H1 (cell line): Measurements from ENCODE around the gene URAD. TPM values are rescaled to one million over a fixed set of nuclear protein-coding genes. Genes with fewer than 3 reads are reported as not detected.

ENCODE experiments used
- BRCA1 ChIP-seq: IDR thresholded peaks from 2 replicates; pipeline ENCODE4 v1.6.1; 2012; ENCODE audit warnings: low read depth, low read length, improper control_type of control experiment
- JUND ChIP-seq: IDR thresholded peaks from 2 replicates; pipeline ENCODE4 v1.6.1; 2011; ENCODE audit warnings: mild to moderate bottlenecking, improper control_type of control experiment, low read length
- NANOG ChIP-seq: IDR thresholded peaks from 2 replicates; pipeline ENCODE4 v1.6.1; 2011; ENCODE audit warnings: low read length, low read depth, mild to moderate bottlenecking, inconsistent platforms; ENCODE audit not compliant: insufficient read depth, poor library complexity, severe bottlenecking
- TBP ChIP-seq: IDR thresholded peaks from 2 replicates; pipeline ENCODE4 v1.6.1; 2011; ENCODE audit warnings: low read depth, low read length, improper control_type of control experiment
- TEAD4 ChIP-seq: IDR thresholded peaks from 2 replicates; pipeline ENCODE4 v1.6.1; 2012; ENCODE audit warnings: low read depth, low read length, inconsistent platforms, mixed read lengths
- USF2 ChIP-seq: IDR thresholded peaks from 2 replicates; pipeline ENCODE4 v1.6.1; 2011; ENCODE audit warnings: low read length, improper control_type of control experiment
- polyA plus RNA-seq, 7 experiments: library from polyadenylated mRNA; depleted of rRNA in 3 of 7; stranded (reverse) in 5 of 7; unstranded in 2 of 7; fragments of >200 nt in 5 of 7; fragments of 200-250 nt in 2 of 7; gene quantifications; 1 replicate in 5 of 7; 2 replicates in 1 of 7; 4 replicates in 1 of 7; pipeline versions ENCODE4 v1.2.1 to v1.2.3, GENCODE V29; 2011 to 2013; ENCODE audit warnings: missing spikeins in 2 of 7, mixed read lengths in 2 of 7
- total RNA-seq: library from RNA; stranded (reverse); fragmentation: NEBNext Ultra II Directional; extraction: Animal tissue kit (Norgen Biotek cat#: 25700); gene quantifications from 2 replicates; pipeline ENCODE4 v1.2.1, GENCODE V29; 2021
- TF ChIP-seq, protein P1 (sequence below): IDR thresholded peaks from 2 replicates; pipeline ENCODE4 v1.6.1; 2011; ENCODE audit warnings: low read depth, mild to moderate bottlenecking, low read length; ENCODE audit not compliant: insufficient read depth
- TF ChIP-seq, protein P2 (sequence below): fragments of 300-600 bp; sonication (generic); IDR thresholded peaks from 2 replicates; pipeline ENCODE4 v1.7.1; 2012; ENCODE audit warnings: low read length, moderate library complexity, mild to moderate bottlenecking, inconsistent platforms; ENCODE audit not compliant: insufficient replicate concordance

The URAD gene
- total and polyA plus RNA-seq, 2 of the 8 experiments (the other 6 are each of a cell fraction or from before 2014, with no cell fraction given) = not detected

GRCh38 chr13:27965740-27966640 is 22.5 kb downstream of the URAD start (continued):
- TF ChIP-seq, protein P1, sequence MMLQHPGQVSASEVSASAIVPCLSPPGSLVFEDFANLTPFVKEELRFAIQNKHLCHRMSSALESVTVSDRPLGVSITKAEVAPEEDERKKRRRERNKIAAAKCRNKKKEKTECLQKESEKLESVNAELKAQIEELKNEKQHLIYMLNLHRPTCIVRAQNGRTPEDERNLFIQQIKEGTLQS = no peak
- TF ChIP-seq TEAD4 (no peak; the same call in 1 of the 2 replicates), NANOG (peak; percentile 100), USF2 (no peak), JUND (no peak), TBP (no peak), BRCA1 (no peak)
- TF ChIP-seq, protein P2, sequence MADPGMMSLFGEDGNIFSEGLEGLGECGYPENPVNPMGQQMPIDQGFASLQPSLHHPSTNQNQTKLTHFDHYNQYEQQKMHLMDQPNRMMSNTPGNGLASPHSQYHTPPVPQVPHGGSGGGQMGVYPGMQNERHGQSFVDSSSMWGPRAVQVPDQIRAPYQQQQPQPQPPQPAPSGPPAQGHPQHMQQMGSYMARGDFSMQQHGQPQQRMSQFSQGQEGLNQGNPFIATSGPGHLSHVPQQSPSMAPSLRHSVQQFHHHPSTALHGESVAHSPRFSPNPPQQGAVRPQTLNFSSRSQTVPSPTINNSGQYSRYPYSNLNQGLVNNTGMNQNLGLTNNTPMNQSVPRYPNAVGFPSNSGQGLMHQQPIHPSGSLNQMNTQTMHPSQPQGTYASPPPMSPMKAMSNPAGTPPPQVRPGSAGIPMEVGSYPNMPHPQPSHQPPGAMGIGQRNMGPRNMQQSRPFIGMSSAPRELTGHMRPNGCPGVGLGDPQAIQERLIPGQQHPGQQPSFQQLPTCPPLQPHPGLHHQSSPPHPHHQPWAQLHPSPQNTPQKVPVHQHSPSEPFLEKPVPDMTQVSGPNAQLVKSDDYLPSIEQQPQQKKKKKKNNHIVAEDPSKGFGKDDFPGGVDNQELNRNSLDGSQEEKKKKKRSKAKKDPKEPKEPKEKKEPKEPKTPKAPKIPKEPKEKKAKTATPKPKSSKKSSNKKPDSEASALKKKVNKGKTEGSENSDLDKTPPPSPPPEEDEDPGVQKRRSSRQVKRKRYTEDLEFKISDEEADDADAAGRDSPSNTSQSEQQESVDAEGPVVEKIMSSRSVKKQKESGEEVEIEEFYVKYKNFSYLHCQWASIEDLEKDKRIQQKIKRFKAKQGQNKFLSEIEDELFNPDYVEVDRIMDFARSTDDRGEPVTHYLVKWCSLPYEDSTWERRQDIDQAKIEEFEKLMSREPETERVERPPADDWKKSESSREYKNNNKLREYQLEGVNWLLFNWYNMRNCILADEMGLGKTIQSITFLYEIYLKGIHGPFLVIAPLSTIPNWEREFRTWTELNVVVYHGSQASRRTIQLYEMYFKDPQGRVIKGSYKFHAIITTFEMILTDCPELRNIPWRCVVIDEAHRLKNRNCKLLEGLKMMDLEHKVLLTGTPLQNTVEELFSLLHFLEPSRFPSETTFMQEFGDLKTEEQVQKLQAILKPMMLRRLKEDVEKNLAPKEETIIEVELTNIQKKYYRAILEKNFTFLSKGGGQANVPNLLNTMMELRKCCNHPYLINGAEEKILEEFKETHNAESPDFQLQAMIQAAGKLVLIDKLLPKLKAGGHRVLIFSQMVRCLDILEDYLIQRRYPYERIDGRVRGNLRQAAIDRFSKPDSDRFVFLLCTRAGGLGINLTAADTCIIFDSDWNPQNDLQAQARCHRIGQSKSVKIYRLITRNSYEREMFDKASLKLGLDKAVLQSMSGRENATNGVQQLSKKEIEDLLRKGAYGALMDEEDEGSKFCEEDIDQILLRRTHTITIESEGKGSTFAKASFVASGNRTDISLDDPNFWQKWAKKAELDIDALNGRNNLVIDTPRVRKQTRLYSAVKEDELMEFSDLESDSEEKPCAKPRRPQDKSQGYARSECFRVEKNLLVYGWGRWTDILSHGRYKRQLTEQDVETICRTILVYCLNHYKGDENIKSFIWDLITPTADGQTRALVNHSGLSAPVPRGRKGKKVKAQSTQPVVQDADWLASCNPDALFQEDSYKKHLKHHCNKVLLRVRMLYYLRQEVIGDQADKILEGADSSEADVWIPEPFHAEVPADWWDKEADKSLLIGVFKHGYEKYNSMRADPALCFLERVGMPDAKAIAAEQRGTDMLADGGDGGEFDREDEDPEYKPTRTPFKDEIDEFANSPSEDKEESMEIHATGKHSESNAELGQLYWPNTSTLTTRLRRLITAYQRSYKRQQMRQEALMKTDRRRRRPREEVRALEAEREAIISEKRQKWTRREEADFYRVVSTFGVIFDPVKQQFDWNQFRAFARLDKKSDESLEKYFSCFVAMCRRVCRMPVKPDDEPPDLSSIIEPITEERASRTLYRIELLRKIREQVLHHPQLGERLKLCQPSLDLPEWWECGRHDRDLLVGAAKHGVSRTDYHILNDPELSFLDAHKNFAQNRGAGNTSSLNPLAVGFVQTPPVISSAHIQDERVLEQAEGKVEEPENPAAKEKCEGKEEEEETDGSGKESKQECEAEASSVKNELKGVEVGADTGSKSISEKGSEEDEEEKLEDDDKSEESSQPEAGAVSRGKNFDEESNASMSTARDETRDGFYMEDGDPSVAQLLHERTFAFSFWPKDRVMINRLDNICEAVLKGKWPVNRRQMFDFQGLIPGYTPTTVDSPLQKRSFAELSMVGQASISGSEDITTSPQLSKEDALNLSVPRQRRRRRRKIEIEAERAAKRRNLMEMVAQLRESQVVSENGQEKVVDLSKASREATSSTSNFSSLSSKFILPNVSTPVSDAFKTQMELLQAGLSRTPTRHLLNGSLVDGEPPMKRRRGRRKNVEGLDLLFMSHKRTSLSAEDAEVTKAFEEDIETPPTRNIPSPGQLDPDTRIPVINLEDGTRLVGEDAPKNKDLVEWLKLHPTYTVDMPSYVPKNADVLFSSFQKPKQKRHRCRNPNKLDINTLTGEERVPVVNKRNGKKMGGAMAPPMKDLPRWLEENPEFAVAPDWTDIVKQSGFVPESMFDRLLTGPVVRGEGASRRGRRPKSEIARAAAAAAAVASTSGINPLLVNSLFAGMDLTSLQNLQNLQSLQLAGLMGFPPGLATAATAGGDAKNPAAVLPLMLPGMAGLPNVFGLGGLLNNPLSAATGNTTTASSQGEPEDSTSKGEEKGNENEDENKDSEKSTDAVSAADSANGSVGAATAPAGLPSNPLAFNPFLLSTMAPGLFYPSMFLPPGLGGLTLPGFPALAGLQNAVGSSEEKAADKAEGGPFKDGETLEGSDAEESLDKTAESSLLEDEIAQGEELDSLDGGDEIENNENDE = peak; percentile 84
